ENCODE results near the gene RAB11FIP3. TPM values are rescaled to one million over a fixed set of nuclear protein-coding genes. Genes with fewer than 3 reads are reported as not detected.
A peak's percentile ranks its signal among the peaks of the same experiment; 100 is the strongest.
"Not testable (repeated sequence)": the region's sequence is repeated elsewhere in the genome, so short reads cannot be mapped to it uniquely, and the experiment has no call there.

RAB11FIP3 gene
- total RNA-seq, 1 donor from 2014 or later = 36.3 TPM

DNA sequence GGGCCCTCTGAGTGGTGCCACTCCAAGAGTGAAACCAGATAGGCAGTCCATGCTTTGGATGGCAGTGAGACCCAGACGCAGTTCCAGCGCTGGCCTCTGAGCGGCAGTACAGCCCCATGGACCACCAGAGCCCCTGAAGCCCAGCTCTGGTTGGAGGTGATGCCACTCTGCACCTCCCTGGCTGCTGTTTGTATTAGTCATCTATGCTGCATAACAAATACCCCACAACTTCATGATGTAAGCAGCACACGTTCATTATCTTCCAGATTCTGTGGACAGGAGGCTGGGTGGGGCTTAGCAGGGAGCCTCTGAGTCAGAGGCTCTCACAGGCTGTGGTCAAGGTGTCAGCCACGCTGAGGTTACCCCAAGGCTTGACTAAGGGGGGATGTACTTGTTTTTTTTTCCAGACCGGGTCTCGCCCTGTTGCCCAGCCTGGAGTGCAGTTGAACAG is 33.5 kb upstream of the RAB11FIP3 start:
- DNase-seq (ENCODE audit: low read depth in 2 of 2) = peak; percentile 78

DNA sequence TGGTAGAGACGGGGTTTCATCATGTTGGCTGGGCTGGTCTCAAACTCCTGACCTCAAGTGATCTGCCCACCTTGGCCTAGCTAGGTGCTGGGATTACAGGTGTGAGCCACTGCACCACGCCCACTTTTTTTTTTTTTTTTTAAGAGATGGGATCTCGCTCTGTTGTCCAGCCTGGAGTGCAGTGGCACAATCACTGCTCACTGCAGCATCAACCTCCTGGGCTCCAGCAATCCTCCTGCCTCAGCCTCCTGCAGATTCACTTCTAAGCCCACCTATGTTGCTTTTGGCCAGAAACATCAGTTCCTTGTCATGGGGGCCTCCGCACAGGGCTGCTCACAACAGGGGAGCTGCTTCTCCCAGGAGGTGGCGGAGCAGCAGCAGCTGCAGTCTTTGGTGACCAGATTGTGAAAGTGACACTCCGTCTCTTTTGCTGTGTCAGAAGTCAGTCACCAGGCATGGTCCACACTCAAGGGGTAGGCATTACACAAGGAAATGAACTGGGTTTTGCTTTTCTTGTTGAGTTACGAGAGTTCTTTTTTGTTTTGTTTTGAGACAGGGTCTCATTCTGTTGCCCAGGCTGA is 32.9 kb upstream of the RAB11FIP3 start:
- DNase-seq (ENCODE audit: low read depth in 2 of 2) = no peak

GRCh38 chr16:396199-396598 is 29.2 kb upstream of the RAB11FIP3 start:
- no peak for DNase-seq (ENCODE audit: low read depth in 2 of 2)

- peak; percentile 48 to 59 for DNase-seq (ENCODE audit: low read depth in 2 of 2)
These were observed 28.8 kb upstream of the RAB11FIP3 start for GRCh38 chr16:396605-397004.

DNA sequence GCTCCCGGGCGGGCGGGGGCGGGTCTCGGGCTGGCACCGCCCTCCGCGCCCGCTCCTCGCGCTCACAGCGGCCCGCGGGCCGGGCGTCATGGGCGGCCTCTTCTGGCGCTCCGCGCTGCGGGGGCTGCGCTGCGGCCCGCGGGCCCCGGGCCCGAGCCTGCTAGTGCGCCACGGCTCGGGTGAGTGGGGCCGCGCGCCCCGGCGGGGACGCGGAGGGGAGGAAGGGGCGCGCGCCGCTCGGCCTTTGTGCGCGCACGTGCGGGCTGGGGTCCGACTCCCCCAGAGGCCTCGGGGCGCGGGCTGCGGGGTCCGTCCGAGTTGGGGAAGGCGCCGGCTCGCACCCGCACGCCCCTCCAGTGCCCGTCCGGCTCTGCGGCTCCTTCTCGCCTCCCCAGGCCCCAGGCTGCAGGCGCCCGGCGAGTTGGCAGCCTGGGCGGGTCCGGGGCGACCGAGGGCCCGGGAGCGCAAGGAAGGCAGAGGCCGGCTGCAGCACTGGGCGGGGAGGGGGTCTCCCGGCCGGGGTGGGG is 28.3 kb upstream of the RAB11FIP3 start, which contains the start of gene NME4:
Gene NME4, plus strand, starts transcription at position 65 of the 527 bp plus-strand sequence. Its CDS starts 24 bp downstream, at position 89.
- peak; percentile 26 to 45 for DNase-seq (ENCODE audit: low read depth in 2 of 2)

DNA sequence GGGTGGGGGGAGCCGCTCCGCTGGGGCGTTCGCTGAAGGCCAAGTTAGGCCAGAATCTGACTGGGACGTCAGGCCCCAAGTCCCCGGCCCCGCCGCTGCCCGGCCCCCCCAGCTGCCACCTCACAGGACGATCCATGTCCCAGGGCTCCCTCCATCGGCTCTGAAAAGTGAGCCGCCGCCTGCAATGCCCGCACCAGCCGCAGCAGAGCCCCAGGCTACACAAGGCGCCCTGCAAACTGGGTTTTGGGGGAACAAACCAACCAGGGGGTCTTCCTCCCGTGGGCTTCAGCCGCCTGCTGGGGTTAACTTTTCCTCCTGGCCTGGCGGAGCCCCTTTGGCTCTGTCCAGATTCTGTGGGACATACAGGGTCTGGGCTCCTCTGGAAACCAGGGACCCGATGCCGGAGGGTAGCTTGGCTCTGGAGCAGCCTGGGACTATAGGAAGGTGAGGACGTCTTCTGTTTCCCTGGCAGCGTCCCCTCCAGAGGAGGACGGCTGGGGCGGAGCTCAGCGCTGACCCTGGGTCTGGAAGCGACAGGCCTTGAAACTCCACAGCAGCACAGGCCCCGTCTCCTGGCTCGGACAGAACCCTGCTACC is 27.6 kb upstream of the RAB11FIP3 start:
- peak; percentile 67 to 78 for DNase-seq (ENCODE audit: low read depth in 2 of 2)

DNA sequence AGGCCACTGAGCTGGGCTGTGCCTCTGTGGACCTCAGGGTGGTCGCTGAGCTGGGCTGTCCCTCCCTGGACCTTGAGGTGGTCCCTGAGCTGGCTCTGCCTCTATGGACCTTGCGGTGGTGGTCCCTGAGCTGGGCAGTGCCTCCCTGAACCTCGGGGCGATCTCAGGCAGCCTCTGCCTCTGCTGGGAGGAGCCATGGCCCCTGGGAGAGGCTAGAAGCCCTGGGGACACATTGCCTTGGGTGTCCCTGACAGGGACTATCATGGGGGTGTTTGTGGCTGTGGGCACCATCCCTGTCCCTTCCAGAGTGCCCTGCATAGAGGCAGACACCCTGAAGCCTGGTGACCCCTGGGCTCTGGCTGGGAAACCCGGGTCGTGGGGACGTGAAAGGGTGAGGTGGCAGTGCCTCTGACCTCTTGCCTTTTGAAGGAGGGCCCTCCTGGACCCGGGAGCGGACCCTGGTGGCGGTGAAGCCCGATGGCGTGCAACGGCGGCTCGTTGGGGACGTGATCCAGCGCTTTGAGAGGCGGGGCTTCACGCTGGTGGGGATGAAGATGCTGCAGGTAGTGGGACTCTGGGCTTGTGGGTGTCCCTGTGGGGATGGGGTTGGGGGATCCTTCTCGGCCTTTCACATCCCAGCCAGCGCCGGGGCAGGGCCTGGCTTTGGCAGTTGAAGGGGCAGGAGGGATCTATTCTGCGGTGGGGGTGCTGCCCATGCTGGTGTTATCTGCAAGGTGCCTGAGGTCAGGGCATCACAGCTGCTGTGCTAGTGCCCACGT is 26.7 kb upstream of the RAB11FIP3 start:
- DNase-seq (ENCODE audit: low read depth in 2 of 2) = no peak

DNA sequence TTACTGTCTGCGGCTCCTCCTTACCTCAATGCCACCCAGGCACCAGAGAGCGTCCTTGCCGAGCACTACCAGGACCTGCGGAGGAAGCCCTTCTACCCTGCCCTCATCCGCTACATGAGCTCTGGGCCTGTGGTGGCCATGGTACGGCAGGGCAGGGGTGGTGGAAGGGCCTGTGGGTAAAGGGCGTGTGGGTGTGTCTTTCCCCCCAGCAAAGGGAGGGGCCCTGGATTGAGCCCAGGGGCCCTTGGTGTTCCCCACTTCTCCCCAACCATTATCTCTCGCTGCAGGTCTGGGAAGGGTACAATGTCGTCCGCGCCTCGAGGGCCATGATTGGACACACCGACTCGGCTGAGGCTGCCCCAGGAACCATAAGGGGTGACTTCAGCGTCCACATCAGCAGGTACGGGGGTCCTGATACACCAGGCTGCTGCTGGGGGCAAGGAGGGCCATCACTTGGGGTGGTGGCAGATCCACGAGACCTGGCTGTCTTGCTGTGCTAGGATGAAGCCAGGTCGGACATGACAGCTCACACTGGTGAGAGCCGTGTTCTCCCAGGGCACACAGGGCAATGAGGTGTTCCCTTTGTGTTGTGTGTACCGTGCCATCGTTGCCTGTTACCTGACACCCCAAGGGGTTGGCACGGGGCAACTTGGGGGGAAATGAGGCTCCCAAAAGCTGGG is 26.0 kb upstream of the RAB11FIP3 start:
- no peak for DNase-seq (ENCODE audit: low read depth in 2 of 2)

- DNase-seq (ENCODE audit: low read depth in 2 of 2) = no peak
These were observed 25.3 kb upstream of the RAB11FIP3 start for GRCh38 chr16:400061-400591.

DNA sequence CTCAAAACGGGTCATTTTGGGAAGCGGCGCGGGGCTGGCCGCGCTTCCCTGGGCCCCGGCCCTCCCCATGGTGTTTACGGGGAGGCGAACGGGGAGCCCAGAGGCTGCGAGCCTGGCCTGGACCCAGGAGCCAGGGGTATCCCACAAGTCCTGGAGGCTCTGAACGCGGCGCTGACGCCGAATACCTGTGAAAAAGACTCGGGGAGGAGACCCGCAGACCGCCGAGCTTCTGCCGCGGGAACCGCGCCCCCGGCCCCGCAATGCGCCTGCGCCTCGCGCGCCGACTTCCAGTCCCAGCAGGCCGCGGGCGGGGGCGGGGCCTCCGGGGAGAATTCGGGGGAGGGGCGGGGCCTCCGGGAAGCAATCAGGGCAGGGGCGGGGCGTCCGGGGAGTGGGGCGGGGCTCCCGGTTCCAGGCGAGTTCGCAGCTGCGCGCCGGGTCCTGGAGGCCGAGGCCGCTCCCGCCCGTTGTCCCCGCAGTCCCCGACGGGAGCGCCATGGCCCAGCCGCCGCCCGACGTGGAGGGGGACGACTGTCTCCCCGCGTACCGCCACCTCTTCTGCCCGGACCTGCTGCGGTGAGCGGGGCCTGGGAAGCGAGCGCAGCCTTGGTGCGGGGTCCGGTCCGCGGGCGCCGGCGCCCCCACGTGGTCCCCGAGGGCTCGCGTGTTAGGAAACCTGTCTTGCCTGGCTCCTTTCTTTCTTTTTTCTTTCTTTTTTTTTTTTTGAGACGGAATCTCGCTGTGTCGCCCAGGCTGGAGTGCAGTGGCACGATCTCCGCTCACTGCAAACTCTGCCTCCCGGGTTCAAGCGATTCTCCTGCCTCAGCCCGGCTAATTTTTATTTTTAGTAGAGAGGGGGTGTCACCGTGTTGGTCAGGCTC is 23.7 kb upstream of the RAB11FIP3 start, which contains the start of gene DECR2:
Gene DECR2, plus strand, starts transcription at position 418 of the 881 bp plus-strand sequence. Its CDS starts 79 bp downstream, at position 497.
- peak; percentile 93 to 96 for DNase-seq (ENCODE audit: low read depth in 2 of 2)

GRCh38 chr16:404971-405486 is 20.4 kb upstream of the RAB11FIP3 start:
- DNase-seq (ENCODE audit: low read depth in 2 of 2) = no peak

GRCh38 chr16:405548-406506 is 19.6 kb upstream of the RAB11FIP3 start:
- no peak for DNase-seq (ENCODE audit: low read depth in 2 of 2)

GRCh38 chr16:407253-407652 is 18.2 kb upstream of the RAB11FIP3 start:
- no peak for DNase-seq (ENCODE audit: low read depth in 2 of 2)

GRCh38 chr16:410516-411178 is 14.8 kb upstream of the RAB11FIP3 start:
- DNase-seq (ENCODE audit: low read depth in 2 of 2) = no peak

DNA sequence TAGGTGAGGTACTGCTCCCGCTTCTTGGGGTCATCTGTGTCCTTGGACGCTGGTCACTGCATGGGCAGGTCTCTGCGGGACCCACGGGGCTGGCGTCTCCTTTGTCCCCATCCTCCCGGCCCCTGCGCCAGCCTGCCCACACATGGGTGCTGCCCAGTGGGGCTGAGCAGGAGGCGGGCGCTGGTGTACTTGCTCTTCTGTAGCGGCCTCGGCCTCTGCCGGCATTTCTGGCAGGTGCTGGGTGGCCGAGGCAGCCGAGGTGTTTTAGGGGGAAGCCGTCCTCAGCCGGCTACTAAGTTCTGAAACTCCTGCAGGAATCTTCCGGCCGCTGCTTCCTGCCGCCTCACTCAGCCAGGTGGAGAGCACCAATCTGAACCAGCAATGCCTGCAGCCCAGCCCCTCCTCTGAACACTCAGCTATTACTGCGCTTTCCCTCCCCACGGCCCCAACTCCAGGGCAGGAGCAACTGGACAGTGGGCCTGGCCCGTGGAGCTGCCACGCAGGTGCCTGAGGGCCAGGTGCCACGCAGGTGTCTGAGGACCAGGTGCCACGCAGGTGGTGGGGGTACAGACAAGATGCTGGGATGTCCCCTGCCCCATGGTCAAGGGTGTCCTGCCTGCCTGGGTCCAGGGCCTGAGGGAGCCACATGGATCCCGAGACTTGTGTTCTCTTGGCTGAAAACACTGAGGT is 13.7 kb upstream of the RAB11FIP3 start:
- DNase-seq (ENCODE audit: low read depth in 2 of 2) = no peak

DNA sequence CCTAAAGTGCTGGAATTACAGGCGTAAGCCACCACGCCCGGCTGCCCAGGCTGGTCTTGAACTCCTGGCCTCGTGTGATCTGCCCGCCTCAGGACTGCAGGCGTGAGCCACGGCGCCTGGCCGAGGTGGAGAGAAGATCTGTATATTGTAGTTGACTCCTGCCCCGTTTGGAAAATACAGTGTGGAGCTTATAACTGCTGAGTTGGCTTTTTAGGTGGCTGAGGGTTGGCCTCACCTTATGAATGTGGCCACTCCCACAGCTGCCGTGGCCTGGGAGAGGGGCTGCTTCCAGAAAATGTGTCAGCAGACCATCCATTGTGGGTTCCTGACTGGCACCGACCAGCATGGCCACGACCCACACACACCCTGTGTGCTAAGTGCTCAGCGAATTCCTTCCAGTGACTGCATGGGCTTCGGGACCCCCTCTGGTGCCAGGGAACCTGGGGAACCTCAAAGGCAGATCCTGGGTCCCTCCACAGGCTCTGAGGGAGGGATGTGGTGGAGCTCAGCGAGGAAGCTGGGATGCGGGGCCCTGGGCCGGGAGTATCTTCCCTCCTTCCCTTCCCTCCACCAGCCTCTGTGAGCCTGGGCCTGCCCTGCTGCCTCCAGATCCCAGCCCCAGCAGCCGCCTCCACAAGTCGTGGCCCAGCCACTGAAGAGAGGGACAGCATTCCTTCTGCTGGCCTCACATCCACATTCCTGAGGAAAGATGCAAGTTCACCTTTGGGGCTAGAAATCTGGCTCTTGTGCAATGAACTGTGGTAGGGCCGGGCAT is 10.9 kb upstream of the RAB11FIP3 start:
- no peak for DNase-seq (ENCODE audit: low read depth in 2 of 2)

GRCh38 chr16:415170-415498 is 10.3 kb upstream of the RAB11FIP3 start:
- not testable (repeated sequence) for DNase-seq (ENCODE audit: low read depth in 2 of 2)

All from lung microvascular endothelial cell (primary cell).